ENCODE results near the gene METTL1. TPM values are rescaled to one million over a fixed set of nuclear protein-coding genes. Genes with fewer than 3 reads are reported as not detected.

Gene METTL1
- total RNA-seq, 2 donors from 2014 or later = 1.5 to 8.5 TPM

- no peak for TF ChIP-seq CTCF (IDR thresholded peaks at IDR 0.05)
- Histone ChIP-seq H3K27me3 (peaks cover 16 to 29% of the 10 kb centered on the region in 2 donors), H3K36me3 (no peaks in the 10 kb centered on the region), H3K4me3 (no peak overlapping the region), H3K9me3 (no peaks in the 10 kb centered on the region), H3K4me1 (peaks cover 0 to 41% of the 10 kb centered on the region in 2 donors), H3K27ac (no peak overlapping the region)
- no peak for DNase-seq (ENCODE audit: low spot score)
These were observed 36.6 kb downstream of the METTL1 start for GRCh38 chr12:57735198-57735855.

- peaks cover 0 to 41% of the 10 kb centered on the region in 2 donors for H3K4me1 ChIP-seq
- no peak overlapping the region for H3K4me3 ChIP-seq
- H3K27ac ChIP-seq = no peak overlapping the region
- H3K27me3 ChIP-seq = peaks cover 16 to 29% of the 10 kb centered on the region in 2 donors
- no peak for DNase-seq (ENCODE audit: low spot score)
- no peaks in the 10 kb centered on the region for H3K36me3 ChIP-seq
- no peak for TF ChIP-seq CTCF (IDR thresholded peaks at IDR 0.05)
- no peaks in the 10 kb centered on the region for H3K9me3 ChIP-seq
These were observed 37.3 kb downstream of the METTL1 start for GRCh38 chr12:57734591-57734990.

GRCh38 chr12:57733928-57734327 is 38.0 kb downstream of the METTL1 start:
- TF ChIP-seq CTCF (IDR thresholded peaks at IDR 0.05) = no peak
- DNase-seq (ENCODE audit: low spot score) = no peak
- H3K4me1 ChIP-seq = peaks cover 0 to 39% of the 10 kb centered on the region in 2 donors
- no peak overlapping the region for H3K27ac ChIP-seq
- no peaks in the 10 kb centered on the region for H3K9me3 ChIP-seq
- peaks cover 15 to 27% of the 10 kb centered on the region in 2 donors for H3K27me3 ChIP-seq
- no peak overlapping the region for H3K4me3 ChIP-seq
- H3K36me3 ChIP-seq = no peaks in the 10 kb centered on the region

GRCh38 chr12:57732726-57733593 is 38.9 kb downstream of the METTL1 start:
- Histone ChIP-seq H3K27ac (no peak overlapping the region), H3K27me3 (peaks cover 8 to 18% of the 10 kb centered on the region in 2 donors), H3K4me3 (no peak overlapping the region), H3K4me1 (peaks cover 0 to 30% of the 10 kb centered on the region in 2 donors), H3K9me3 (no peaks in the 10 kb centered on the region), H3K36me3 (no peaks in the 10 kb centered on the region)
- TF ChIP-seq CTCF (IDR thresholded peaks at IDR 0.05) = no peak
- DNase-seq (ENCODE audit: low spot score) = no peak

GRCh38 chr12:57732270-57732669 is 39.6 kb downstream of the METTL1 start:
- H3K9me3 ChIP-seq = no peaks in the 10 kb centered on the region
- DNase-seq (ENCODE audit: low spot score) = no peak
- H3K4me3 ChIP-seq = no peak overlapping the region
- no peaks in the 10 kb centered on the region for H3K36me3 ChIP-seq
- H3K27me3 ChIP-seq = peaks cover 8 to 11% of the 10 kb centered on the region in 2 donors
- no peak overlapping the region for H3K27ac ChIP-seq
- H3K4me1 ChIP-seq = peaks cover 0 to 30% of the 10 kb centered on the region in 2 donors
- TF ChIP-seq CTCF (IDR thresholded peaks at IDR 0.05) = no peak
